Tibial nerve (tissue), 4 donors: ENCODE data around the gene CYB5B. TPM values are rescaled to one million over a fixed set of nuclear protein-coding genes. Genes with fewer than 3 reads are reported as not detected.

ENCODE experiments used
- DNase-seq, 2 donors: peaks; one replicate each; pipeline ENCODE4 v3.0.0-alpha.2; 2019; ENCODE audit warnings: low spot score in 2 of 2
- H3K27ac ChIP-seq, 4 donors: fragments of 200-600 bp; sonication (generic) in 3 of 4; one replicate each; pipeline ENCODE4 v1.5.1; 2017 to 2019; ENCODE audit warnings: mild to moderate bottlenecking in 1 of 4
- H3K27me3 ChIP-seq, 2 donors: fragments of 200-600 bp; sonication (generic) in 1 of 2; one replicate each; pipeline versions ENCODE4 v1.5.1 to v1.6.0; 2017 to 2019
- H3K36me3 ChIP-seq, 3 donors: fragments of 200-600 bp; sonication (generic); one replicate each; pipeline ENCODE4 v1.5.1; 2018 to 2019
- H3K4me1 ChIP-seq, 4 donors: fragments of 200-600 bp; sonication (generic) in 3 of 4; one replicate each; pipeline ENCODE4 v1.5.1; 2017 to 2019
- H3K4me3 ChIP-seq, 4 donors: fragments of 200-600 bp; sonication (generic) in 3 of 4; one replicate each; pipeline ENCODE4 v1.5.1; 2017 to 2019; ENCODE audit warnings: mild to moderate bottlenecking in 1 of 4, moderate library complexity in 1 of 4
- H3K9me3 ChIP-seq, 4 donors: fragments of 200-600 bp; sonication (generic) in 3 of 4; one replicate each; pipeline ENCODE4 v1.5.1; 2017 to 2019
- EP300 ChIP-seq, 2 donors: sonication (generic); formaldehyde crosslinking; IDR thresholded peaks; one replicate each; pipeline ENCODE4 v1.6.1; 2017; ENCODE audit warnings: antibody characterized with exemption in 2 of 2, mild to moderate bottlenecking in 1 of 2
- POLR2A ChIP-seq, 2 donors: fragments of 450-650 bp; IDR thresholded peaks; one replicate each; pipeline ENCODE4 v1.6.1; 2017; ENCODE audit warnings: antibody characterized with exemption in 2 of 2, mild to moderate bottlenecking in 2 of 2, moderate library complexity in 2 of 2
- WGBS, 2 donors: methylation state at CpG; one replicate each; pipeline ENCODE4 v1.1.5; 2018; 5-methylcytosine and 5-hydroxymethylcytosine counted together
- total RNA-seq, 4 donors: library from RNA; depleted of rRNA; stranded (reverse); fragments of >200 nt; gene quantifications; one replicate each; pipeline ENCODE4 v1.1.0, GENCODE V29; 2016
- TF ChIP-seq, protein P1 (sequence below), 5 experiments: fragments of 200-600 bp in 3 of 5; fragments of 450-650 bp in 2 of 5; sonication (generic) in 3 of 5; IDR thresholded peaks; one replicate each; pipeline ENCODE4 v1.5.1; 2016 to 2019; ENCODE audit warnings: antibody characterized with exemption in 5 of 5, mild to moderate bottlenecking in 3 of 5, moderate library complexity in 2 of 5

Gene CYB5B
- total RNA-seq, 4 donors from 2014 or later: 26.6 to 45.9 (median 30.7) TPM

GRCh38 chr16:69404275-69404805 lies 20.1 kb upstream of the CYB5B start:
- no peaks in the 10 kb centered on the region for H3K27me3 ChIP-seq
- no peak for DNase-seq
- TF ChIP-seq, protein P1, sequence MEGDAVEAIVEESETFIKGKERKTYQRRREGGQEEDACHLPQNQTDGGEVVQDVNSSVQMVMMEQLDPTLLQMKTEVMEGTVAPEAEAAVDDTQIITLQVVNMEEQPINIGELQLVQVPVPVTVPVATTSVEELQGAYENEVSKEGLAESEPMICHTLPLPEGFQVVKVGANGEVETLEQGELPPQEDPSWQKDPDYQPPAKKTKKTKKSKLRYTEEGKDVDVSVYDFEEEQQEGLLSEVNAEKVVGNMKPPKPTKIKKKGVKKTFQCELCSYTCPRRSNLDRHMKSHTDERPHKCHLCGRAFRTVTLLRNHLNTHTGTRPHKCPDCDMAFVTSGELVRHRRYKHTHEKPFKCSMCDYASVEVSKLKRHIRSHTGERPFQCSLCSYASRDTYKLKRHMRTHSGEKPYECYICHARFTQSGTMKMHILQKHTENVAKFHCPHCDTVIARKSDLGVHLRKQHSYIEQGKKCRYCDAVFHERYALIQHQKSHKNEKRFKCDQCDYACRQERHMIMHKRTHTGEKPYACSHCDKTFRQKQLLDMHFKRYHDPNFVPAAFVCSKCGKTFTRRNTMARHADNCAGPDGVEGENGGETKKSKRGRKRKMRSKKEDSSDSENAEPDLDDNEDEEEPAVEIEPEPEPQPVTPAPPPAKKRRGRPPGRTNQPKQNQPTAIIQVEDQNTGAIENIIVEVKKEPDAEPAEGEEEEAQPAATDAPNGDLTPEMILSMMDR (IDR thresholded peaks at IDR 0.05): no peak
- TF ChIP-seq EP300 (IDR thresholded peaks at IDR 0.05) (no peak), POLR2A (IDR thresholded peaks at IDR 0.05) (no peak)
- H3K4me3 ChIP-seq: no peak overlapping the region
- no peaks in the 10 kb centered on the region for H3K36me3 ChIP-seq
- H3K9me3 ChIP-seq: no peaks in the 10 kb centered on the region
- H3K27ac ChIP-seq: peak overlapping the region in 3 of 4 donors; percentile 46 to 56 (median 55)
- H3K4me1 ChIP-seq: peaks cover 0 to 19% (median 9%) of the 10 kb centered on the region in 4 donors
- 13% methylated on average over 4 of the region's 4 CpGs for WGBS, 2 donors

DNA sequence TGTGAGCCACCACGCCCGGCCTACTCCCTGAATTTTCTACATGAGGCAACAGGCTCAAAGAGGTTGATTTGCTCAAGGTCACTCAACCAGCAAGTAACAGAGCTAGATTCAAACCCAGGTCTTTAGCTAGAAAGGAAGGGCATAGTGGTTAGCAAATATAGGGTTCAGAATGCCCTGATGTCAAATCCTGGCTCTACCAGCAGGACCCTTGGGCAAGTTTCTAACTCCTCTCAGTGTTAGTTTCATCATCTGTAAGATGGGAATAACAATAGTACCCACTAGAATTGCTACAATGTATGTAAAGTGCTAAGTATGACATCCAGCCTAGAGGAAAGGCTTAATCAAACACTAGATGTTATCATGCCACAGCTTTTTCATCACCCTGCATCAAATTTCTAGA lies 19.1 kb upstream of the CYB5B start:
- no peaks in the 10 kb centered on the region for H3K9me3 ChIP-seq
- TF ChIP-seq, protein P1 (IDR thresholded peaks at IDR 0.05): no peak
- TF ChIP-seq EP300 (IDR thresholded peaks at IDR 0.05) (no peak), POLR2A (IDR thresholded peaks at IDR 0.05) (no peak)
- H3K4me3 ChIP-seq: no peak overlapping the region
- H3K4me1 ChIP-seq: peaks cover 0 to 27% (median 9%) of the 10 kb centered on the region in 4 donors
- DNase-seq: no peak
- no peaks in the 10 kb centered on the region for H3K36me3 ChIP-seq
- no peak overlapping the region for H3K27ac ChIP-seq
- no peaks in the 10 kb centered on the region for H3K27me3 ChIP-seq
- WGBS, 2 donors: 100% methylated on average over 2 of the region's 2 CpGs

DNA sequence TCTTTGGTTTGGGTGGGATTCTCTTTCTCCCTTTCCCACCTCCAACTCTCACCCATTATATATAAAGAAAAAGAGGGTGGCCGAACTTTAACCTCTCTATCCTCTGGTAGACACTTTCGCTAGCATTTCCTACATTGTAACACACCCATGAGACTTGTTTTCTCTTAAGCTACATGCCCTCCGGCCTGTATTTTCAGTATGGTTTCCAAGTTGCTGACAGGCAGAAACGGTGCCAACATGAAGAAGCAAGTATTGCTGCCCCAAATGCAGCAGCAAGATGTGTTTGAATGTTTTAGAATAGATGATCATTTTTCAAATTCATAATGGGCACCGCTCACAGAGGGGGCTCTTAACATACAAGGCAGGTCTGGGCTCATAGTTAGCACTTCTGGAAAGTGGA lies 18.7 kb upstream of the CYB5B start:
- Histone ChIP-seq H3K4me1 (peaks cover 0 to 31% (median 9%) of the 10 kb centered on the region in 4 donors), H3K36me3 (no peaks in the 10 kb centered on the region), H3K27ac (no peak overlapping the region), H3K9me3 (no peaks in the 10 kb centered on the region), H3K4me3 (no peak overlapping the region), H3K27me3 (no peaks in the 10 kb centered on the region)
- TF ChIP-seq, protein P1 (IDR thresholded peaks at IDR 0.05): no peak
- TF ChIP-seq POLR2A (IDR thresholded peaks at IDR 0.05) (no peak), EP300 (IDR thresholded peaks at IDR 0.05) (no peak)
- no peak for DNase-seq
- WGBS, 2 donors: 72 to 76% methylated on average over 5 of the region's 5 CpGs

DNA sequence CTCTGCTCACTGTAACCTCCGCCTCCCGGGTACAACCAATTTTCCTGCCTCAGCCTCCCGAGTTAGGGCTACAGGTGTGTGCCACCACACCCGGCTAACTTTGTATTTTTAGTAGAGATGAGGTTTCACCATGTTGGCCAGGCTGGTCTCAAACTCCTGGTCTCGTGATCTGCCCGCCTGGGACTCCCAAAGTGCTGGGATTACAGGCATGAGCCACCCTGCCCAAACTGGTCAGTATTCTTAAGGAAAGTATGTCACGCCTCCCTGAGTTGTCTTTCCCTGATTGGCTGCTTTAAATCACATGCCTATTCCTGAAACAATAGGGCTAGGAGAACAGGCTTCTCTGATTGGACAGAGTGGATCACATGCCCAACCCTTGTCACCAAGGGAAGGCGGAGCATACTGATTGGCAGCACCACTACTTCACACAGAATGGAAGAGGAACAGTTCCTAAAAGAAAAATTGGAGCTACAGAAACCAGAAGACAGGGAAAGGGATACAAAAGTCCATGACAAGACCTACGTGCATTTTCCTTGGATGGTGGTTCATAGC lies 17.6 kb upstream of the CYB5B start:
- Histone ChIP-seq H3K27ac (no peak overlapping the region), H3K4me1 (peaks cover 0 to 33% (median 9%) of the 10 kb centered on the region in 4 donors), H3K27me3 (no peaks in the 10 kb centered on the region), H3K9me3 (no peaks in the 10 kb centered on the region), H3K36me3 (no peaks in the 10 kb centered on the region), H3K4me3 (no peak overlapping the region)
- 95 to 98% methylated on average over 9 of the region's 9 CpGs for WGBS, 2 donors
- TF ChIP-seq POLR2A (IDR thresholded peaks at IDR 0.05) (no peak), EP300 (IDR thresholded peaks at IDR 0.05) (no peak)
- DNase-seq: no peak

GRCh38 chr16:69407702-69408323 lies 16.6 kb upstream of the CYB5B start:
- Histone ChIP-seq H3K36me3 (no peaks in the 10 kb centered on the region), H3K4me1 (peaks cover 0 to 33% (median 9%) of the 10 kb centered on the region in 4 donors), H3K9me3 (no peaks in the 10 kb centered on the region), H3K4me3 (no peak overlapping the region), H3K27me3 (no peaks in the 10 kb centered on the region), H3K27ac (no peak overlapping the region)
- TF ChIP-seq, protein P1 (IDR thresholded peaks at IDR 0.05): no peak
- TF ChIP-seq POLR2A (IDR thresholded peaks at IDR 0.05) (no peak), EP300 (IDR thresholded peaks at IDR 0.05) (no peak)
- DNase-seq: no peak
- WGBS, 2 donors: 88 to 89% methylated on average over 7 of the region's 7 CpGs
